ENCODE data around the gene SMIM35.

Gene SMIM35

DNA sequence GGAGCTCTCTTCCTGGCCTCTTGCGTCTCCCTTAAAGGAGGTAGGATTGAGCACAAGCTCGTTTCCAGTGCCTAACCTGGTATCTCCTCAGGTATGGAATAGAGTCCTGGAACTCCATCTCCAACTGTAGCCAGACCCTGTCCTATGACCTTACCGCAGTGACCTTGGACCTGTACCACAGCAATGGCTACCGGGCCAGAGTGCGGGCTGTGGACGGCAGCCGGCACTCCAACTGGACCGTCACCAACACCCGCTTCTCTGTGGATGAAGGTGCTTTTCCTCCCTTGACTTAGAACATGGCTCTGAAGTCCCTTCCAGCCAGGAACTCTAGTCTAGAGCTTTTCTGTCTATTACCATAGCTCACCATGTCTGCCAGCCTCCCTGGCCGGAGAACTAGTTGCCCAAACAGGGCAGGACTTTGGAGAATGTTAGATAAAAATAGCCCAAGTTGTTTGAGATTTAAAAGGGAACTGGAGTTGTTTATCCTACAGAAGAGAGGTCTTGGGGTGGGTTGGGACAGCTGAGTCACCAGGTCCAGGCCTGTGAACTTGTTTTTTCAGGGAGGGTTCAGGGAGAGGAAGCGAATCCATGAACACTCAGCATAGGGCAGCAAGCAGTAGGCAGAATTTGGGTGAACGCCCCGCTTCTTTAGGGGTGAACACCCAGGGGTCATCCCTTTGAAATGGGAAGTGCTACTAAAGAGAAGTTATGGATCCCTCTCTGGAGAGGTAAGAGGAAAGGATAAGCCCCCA is 97.2 kb downstream of the SMIM35 start:
- DNase-seq (ENCODE audit: low read depth, low spot score), result no peak
- in situ Hi-C loops (cut with HindIII; ENCODE audit: low sequenced_read_pairs), result no loop called here
- TF ChIP-seq, protein P1, sequence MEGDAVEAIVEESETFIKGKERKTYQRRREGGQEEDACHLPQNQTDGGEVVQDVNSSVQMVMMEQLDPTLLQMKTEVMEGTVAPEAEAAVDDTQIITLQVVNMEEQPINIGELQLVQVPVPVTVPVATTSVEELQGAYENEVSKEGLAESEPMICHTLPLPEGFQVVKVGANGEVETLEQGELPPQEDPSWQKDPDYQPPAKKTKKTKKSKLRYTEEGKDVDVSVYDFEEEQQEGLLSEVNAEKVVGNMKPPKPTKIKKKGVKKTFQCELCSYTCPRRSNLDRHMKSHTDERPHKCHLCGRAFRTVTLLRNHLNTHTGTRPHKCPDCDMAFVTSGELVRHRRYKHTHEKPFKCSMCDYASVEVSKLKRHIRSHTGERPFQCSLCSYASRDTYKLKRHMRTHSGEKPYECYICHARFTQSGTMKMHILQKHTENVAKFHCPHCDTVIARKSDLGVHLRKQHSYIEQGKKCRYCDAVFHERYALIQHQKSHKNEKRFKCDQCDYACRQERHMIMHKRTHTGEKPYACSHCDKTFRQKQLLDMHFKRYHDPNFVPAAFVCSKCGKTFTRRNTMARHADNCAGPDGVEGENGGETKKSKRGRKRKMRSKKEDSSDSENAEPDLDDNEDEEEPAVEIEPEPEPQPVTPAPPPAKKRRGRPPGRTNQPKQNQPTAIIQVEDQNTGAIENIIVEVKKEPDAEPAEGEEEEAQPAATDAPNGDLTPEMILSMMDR (IDR thresholded peaks at IDR 0.05; ENCODE audit: low read depth, low read length), result no peak
- no peak overlapping the region for H3K4me3 ChIP-seq (ENCODE audit: low read depth, low read length)

DNA sequence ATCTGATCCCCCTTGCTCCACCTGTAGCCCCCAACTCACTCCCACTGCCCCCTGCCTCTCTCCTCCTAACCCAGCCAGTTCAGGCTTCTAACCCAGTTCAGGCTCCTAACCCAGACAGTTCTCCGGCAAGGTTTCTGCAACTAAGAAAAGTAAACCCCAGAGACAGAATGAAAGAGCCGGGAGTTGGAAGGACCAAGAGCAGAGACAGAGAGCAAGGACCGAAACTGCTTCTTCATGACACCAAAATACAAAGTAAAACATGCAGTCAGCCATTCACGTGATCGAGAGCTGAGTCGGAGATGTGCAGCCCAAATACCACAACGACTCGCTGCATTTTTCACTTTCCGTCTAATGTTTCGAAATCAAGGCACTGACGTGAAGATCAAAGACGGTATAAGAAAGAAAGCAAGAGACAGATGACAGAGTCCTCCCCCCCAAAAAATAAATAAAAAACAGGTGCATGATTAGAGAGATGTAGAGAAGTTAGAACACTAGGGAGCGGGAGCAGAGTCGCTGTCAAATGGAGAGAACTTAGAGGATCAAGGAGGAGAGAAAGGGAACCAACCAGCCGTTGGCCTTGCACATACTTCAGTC is 99.7 kb downstream of the SMIM35 start:
- TF ChIP-seq, protein P1 (IDR thresholded peaks at IDR 0.05; ENCODE audit: low read depth, low read length), result no peak
- DNase-seq (ENCODE audit: low read depth, low spot score), result no peak
- no peak overlapping the region for H3K4me3 ChIP-seq (ENCODE audit: low read depth, low read length)
- in situ Hi-C loops (cut with HindIII; ENCODE audit: low sequenced_read_pairs), result no loop called here

DNA sequence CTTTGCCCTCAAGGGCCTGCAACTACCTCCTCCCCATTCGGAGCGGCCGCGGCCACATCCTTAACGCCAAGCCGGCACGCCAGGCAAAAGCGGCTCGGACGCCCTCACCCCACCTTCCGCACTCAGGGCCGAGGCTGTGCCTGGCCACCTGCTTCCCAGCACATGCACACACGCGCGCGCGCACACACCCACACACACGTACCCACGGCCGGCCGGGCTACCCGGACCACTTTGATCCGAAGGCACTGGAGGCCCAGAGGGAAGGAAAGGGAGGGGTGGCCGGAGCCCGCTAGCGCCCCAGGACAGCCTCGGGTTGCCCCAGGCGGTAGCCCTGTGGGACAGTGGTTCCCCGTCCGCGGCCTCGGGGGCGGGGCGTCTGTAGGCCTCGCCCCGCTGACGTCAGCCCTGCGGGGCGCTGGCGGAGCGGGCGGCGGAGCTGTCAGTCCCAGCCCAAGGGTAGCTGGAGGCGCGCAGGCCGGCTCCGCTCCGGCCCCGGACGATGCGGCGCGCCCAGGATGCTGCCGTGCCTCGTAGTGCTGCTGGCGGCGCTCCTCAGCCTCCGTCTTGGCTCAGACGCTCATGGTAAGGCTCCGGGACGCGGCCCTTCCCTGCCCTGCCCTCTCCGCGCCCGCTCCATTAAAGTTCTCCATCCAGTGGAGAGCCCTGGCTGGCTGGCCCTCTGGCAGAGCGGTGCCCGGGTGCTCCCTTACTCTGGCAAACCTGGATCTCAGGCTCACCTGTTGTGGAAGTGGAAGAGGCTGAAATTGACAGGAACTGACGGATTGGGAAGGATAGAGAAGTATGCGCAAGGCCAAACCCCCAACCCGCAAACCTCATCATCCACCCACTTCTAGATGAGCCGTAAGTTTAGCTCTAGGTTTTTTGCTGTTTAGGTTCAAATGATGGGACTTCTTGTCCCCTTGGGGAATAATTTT is 100.5 kb downstream of the SMIM35 start, which contains the start of gene IL10RA:
Gene IL10RA, plus strand, starts transcription at position 442 of the 935 bp plus-strand sequence. Its CDS starts 74 bp downstream, at position 516.
- H3K4me3 ChIP-seq (ENCODE audit: low read depth, low read length), result peak within 1 kb of the TSS; percentile 31
- DNase-seq (ENCODE audit: low read depth, low spot score), result peak; percentile 28
- in situ Hi-C loops (cut with HindIII; ENCODE audit: low sequenced_read_pairs), result no loop called here
- TF ChIP-seq, protein P1 (IDR thresholded peaks at IDR 0.05; ENCODE audit: low read depth, low read length), result no peak

DNA sequence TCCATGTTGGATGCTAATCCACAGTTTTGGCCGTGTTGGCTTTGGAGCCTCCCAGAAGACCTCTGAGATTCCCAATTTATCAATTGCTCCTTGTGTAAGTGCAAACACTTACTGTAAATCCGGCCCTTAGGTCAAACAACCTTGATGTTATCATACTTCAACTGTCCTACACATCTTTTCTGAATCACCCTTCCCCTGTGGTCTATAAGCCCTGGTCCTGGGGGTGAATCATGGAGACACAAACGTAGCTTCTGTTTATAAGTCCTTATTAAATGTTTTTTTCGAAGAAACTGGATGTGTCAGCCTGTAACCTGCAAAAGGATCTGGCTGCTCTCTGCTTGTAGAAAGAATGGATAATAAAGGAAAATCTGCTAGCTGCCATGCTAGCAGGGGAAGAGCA is 102.3 kb downstream of the SMIM35 start:
- DNase-seq (ENCODE audit: low read depth, low spot score), result no peak
- TF ChIP-seq, protein P1 (IDR thresholded peaks at IDR 0.05; ENCODE audit: low read depth, low read length), result no peak
- no peak overlapping the region for H3K4me3 ChIP-seq (ENCODE audit: low read depth, low read length)
- in situ Hi-C loops (cut with HindIII; ENCODE audit: low sequenced_read_pairs), result no loop called here

DNA sequence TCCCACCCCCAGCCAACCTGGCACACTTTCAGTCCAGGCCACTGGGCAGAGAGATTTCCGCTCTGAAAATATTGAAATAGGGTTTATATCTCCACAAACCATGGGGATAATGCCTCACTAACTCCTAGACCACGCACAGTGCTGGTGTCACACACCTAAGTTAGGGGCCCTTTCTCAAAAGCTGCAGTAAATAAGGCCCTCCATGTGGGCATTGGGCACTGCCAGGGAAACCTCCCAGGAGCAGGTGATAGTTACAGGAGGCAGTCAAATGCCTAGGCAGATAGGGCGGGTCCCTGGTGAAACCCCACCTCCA is 103.6 kb downstream of the SMIM35 start:
- in situ Hi-C loops (cut with HindIII; ENCODE audit: low sequenced_read_pairs), result no loop called here
- no peak for DNase-seq (ENCODE audit: low read depth, low spot score)
- H3K4me3 ChIP-seq (ENCODE audit: low read depth, low read length), result no peak overlapping the region
- TF ChIP-seq, protein P1 (IDR thresholded peaks at IDR 0.05; ENCODE audit: low read depth, low read length), result no peak

DNA sequence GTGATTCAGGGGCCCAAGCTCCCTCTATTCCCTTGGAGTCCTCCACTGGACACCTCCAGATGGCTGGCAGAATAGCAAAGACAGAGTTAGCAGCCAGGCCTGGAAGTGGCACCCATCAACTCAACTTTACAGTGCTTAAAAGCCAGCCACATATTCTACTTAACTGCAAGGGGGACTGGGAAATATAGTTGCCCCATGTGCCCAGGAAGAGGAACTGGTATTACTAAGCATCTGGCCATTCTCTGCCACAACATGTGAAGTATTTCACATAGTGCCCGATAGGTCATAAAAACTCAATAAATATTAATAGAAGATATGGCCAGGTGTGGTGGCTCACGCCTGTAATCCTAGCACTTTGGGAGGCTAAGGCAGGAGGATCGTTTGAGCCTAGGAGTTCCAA is 106.0 kb downstream of the SMIM35 start:
- no peak for DNase-seq (ENCODE audit: low read depth, low spot score)
- TF ChIP-seq, protein P1 (IDR thresholded peaks at IDR 0.05; ENCODE audit: low read depth, low read length), result no peak
- in situ Hi-C loops (cut with HindIII; ENCODE audit: low sequenced_read_pairs), result no loop called here
- no peak overlapping the region for H3K4me3 ChIP-seq (ENCODE audit: low read depth, low read length)
